ENCODE measurements around the gene DENR. TPM values are rescaled to one million over a fixed set of nuclear protein-coding genes. Genes with fewer than 3 reads are reported as not detected.
"Not testable (repeated sequence)": the region's sequence is repeated elsewhere in the genome, so short reads cannot be mapped to it uniquely, and the experiment has no call there.

DENR gene
- total RNA-seq, 4 donors from 2014 or later, result 15.7 to 27.7 (median 22.4) TPM

GRCh38 chr12:122790393-122791075 is 37.9 kb downstream of the DENR start:
- no peaks in the 10 kb centered on the region for H3K4me1 ChIP-seq
- no peak for DNase-seq
- no peak for TF ChIP-seq CTCF (IDR thresholded peaks at IDR 0.05)
- TF ChIP-seq POLR2A (IDR thresholded peaks at IDR 0.05), result no peak

DNA sequence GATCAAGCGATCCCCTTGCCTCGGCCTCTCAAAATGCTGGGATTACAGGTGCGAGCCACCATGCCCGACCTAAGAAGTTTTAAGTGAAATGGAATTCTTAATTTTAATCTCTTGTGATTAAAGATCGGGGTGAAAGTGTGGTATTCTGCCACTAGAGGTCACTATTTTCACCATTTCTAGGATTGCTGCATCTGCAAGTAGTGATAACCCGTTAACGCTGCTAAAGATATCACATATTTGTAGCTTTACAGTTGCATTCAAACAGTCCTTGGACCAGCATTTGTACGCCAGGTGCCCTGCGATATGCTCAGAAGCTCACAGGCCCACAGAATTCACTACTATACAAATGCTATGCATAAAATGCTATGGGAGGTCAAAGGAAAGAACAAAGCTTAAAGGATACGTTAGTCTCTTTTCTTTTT is 41.1 kb downstream of the DENR start:
- Histone ChIP-seq H3K4me1 (no peaks in the 10 kb centered on the region), H3K27me3 (no peaks in the 10 kb centered on the region), H3K4me3 (no peak overlapping the region), H3K36me3 (no peaks in the 10 kb centered on the region), H3K9me3 (no peaks in the 10 kb centered on the region), H3K27ac (no peak overlapping the region)
- DNase-seq, result no peak
- no peak for TF ChIP-seq POLR2A (IDR thresholded peaks at IDR 0.05)
- TF ChIP-seq CTCF (IDR thresholded peaks at IDR 0.05), result peak; percentile 64 to 88 (median 80)

More at GRCh38 chr12:122790393-122791075, 37.9 kb downstream of the DENR start:
- Histone ChIP-seq H3K27ac (no peak overlapping the region), H3K36me3 (no peaks in the 10 kb centered on the region), H3K9me3 (no peaks in the 10 kb centered on the region), H3K4me3 (no peak overlapping the region), H3K27me3 (no peaks in the 10 kb centered on the region)

DNA sequence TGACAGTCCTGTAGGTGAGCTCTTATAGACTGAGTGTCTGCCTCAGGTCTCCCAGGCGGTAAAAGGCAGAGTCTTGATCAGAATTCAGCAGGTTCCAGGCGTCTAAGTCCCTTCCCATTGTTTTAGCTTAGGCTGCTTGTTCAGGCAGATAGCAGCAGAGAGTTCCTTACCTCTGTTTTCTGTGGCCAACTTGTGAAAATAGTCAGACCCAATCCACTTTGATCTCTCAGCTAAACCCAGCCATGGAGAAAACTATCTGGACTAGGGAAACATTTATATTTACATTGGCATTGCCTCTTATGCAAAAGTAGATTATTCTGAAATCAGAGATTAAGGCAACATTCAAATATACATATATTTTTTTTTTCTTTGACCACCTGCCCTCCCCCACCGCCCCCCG is 43.2 kb downstream of the DENR start:
- Histone ChIP-seq H3K27me3 (no peaks in the 10 kb centered on the region), H3K4me3 (no peak overlapping the region), H3K9me3 (no peaks in the 10 kb centered on the region), H3K36me3 (no peaks in the 10 kb centered on the region), H3K27ac (no peak overlapping the region), H3K4me1 (no peaks in the 10 kb centered on the region)
- DNase-seq, result no peak
- TF ChIP-seq POLR2A (IDR thresholded peaks at IDR 0.05) (no peak), CTCF (IDR thresholded peaks at IDR 0.05) (no peak)

GRCh38 chr12:122799641-122800243 is 47.1 kb downstream of the DENR start:
- Histone ChIP-seq H3K36me3 (no peaks in the 10 kb centered on the region), H3K4me3 (no peak overlapping the region), H3K27me3 (no peaks in the 10 kb centered on the region), H3K27ac (no peak overlapping the region), H3K9me3 (no peaks in the 10 kb centered on the region), H3K4me1 (no peaks in the 10 kb centered on the region)
- DNase-seq, result no peak
- TF ChIP-seq CTCF (IDR thresholded peaks at IDR 0.05), result no peak
- TF ChIP-seq POLR2A (IDR thresholded peaks at IDR 0.05), result no peak

DNA sequence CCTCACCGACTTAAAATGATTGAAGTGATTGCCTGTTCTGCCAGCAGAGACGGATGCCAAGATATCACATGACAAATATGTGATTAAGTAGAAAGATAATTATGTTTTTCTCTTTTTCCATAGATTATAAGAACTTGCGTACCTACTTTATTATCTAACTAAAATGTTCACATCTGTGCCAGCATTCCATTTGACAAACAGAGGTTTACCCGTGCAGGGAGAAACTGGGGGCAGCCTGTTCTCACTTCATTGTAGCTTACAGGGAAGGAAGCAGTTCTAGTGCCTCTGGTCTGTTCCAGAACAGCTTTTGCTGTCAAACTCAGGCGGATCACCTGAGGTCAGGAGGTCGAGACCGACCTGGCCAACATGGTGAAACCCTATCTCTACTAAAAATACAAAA is 51.3 kb downstream of the DENR start:
- Histone ChIP-seq H3K4me1 (no peaks in the 10 kb centered on the region), H3K27me3 (no peaks in the 10 kb centered on the region), H3K27ac (no peak overlapping the region), H3K36me3 (no peaks in the 10 kb centered on the region), H3K9me3 (no peaks in the 10 kb centered on the region), H3K4me3 (no peak overlapping the region)
- peak in 1 of 3 donors; percentile 29 for DNase-seq
- TF ChIP-seq POLR2A (IDR thresholded peaks at IDR 0.05), result no peak
- TF ChIP-seq CTCF (IDR thresholded peaks at IDR 0.05), result no peak

DNA sequence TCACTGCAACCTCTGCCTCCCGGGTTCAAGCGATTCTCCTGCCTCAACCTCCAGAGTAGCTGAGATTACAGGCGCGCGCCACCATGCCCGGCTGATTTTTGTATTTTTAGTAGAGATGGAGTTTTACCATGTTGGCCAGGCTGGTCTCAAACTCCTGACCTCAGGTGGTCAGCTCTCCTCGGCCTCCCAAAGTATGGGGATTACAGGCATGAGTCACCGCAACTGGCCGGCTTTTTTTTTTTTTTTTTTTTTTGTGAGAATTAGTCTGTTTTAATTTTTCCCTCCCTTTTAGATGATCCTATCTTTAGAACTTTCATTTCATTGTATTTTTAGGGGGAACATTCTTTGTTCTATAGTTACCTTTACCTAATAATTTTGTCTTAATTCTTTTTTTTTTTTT is 52.3 kb downstream of the DENR start:
- H3K36me3 ChIP-seq, DNase-seq, H3K4me1 ChIP-seq, H3K27ac ChIP-seq, H3K27me3 ChIP-seq, H3K9me3 ChIP-seq, H3K4me3 ChIP-seq: not testable (repeated sequence)

All from Peyer's patch (tissue), 4 donors.